OCI-LY3 (cell line): ENCODE measurements around the gene ATP8B1.
A peak's percentile ranks its signal among the peaks of the same experiment; 100 is the strongest.
"Not testable (repeated sequence)": the region's sequence is repeated elsewhere in the genome, so short reads cannot be mapped to it uniquely, and the experiment has no call there.

Experiments
- H2AFZ ChIP-seq: fragments of 200-600, 300-600 bp; shearing (Covaris generic); 2 replicates; pipeline ENCODE4 v1.6.0; 2014; ENCODE audit warnings: antibody characterized with exemption, low read depth, low read length
- H3K27ac ChIP-seq: fragments of 200-600, 300-600 bp; sonication (generic); 2 replicates; pipeline ENCODE4 v1.5.1; 2014; ENCODE audit warnings: mild to moderate bottlenecking, low read length, moderate library complexity, mixed read lengths
- H3K27me3 ChIP-seq: fragments of 200-600, 300-600 bp; sonication (generic); 2 replicates; pipeline ENCODE4 v1.6.1; 2014; ENCODE audit warnings: low read depth, low read length, mixed read lengths
- H3K36me3 ChIP-seq: fragments of 200-600, 300-600 bp; sonication (generic); replicated peaks from 2 replicates; pipeline ENCODE3; 2014; ENCODE audit warnings: low read depth, low read length, mixed read lengths
- H3K4me1 ChIP-seq: fragments of 300-600, 200-600 bp; sonication (generic); 2 replicates; pipeline ENCODE4 v1.6.1; 2014; ENCODE audit warnings: low read length, mixed read lengths
- H3K4me2 ChIP-seq: fragments of 200-600, 300-600 bp; sonication (generic); 2 replicates; pipeline ENCODE4 v1.6.1; 2014; ENCODE audit warnings: low read length, mixed read lengths
- H3K4me3 ChIP-seq: fragments of 300-600, 200-600 bp; sonication (generic); 2 replicates; pipeline ENCODE4 v1.5.1; 2014; ENCODE audit warnings: antibody characterized with exemption, mild to moderate bottlenecking, low read length, moderate library complexity
- H3K79me2 ChIP-seq: fragments of 300-600, 200-600 bp; shearing (Covaris generic); 2 replicates; pipeline ENCODE4 v1.6.1; 2014; ENCODE audit warnings: mild to moderate bottlenecking, low read length, mixed read lengths
- H3K9ac ChIP-seq: fragments of 300-600, 200-600 bp; shearing (Covaris generic); 2 replicates; pipeline ENCODE4 v1.6.0; 2014; ENCODE audit warnings: mild to moderate bottlenecking, low read length, moderate library complexity
- H3K9me3 ChIP-seq: fragments of 200-600, 300-600 bp; shearing (Covaris generic); 2 replicates; pipeline ENCODE4 v1.6.1; 2014; ENCODE audit warnings: low read length, mixed read lengths; ENCODE audit not compliant: insufficient read depth
- H4K20me1 ChIP-seq: fragments of 200-600, 300-600 bp; sonication (generic); 2 replicates; pipeline ENCODE4 v1.6.1; 2016; ENCODE audit warnings: low read length, mixed read lengths; ENCODE audit not compliant: insufficient read depth
- EZH2phosphoT487 ChIP-seq: fragments of 200-600 bp; shearing (Covaris generic); IDR thresholded peaks from 2 replicates; pipeline ENCODE4 v1.6.1; 2018; ENCODE audit warnings: antibody characterized with exemption, mixed run types, low read depth
- TF ChIP-seq, protein P1 (sequence below): fragments of 200-600, 300-600 bp; sonication (generic); IDR thresholded peaks from 2 replicates; pipeline ENCODE4 v1.5.1; 2014; ENCODE audit warnings: antibody characterized with exemption, low read length, low read depth

Gene ATP8B1

GRCh38 chr18:57803103-57803969, at the start of gene ATP8B1:
Gene ATP8B1, minus strand, starts transcription at chr18:57803315. Its CDS starts 71,508 bp downstream, at chr18:57731807.
- TF ChIP-seq EZH2phosphoT487, result no peak
- TF ChIP-seq, protein P1, sequence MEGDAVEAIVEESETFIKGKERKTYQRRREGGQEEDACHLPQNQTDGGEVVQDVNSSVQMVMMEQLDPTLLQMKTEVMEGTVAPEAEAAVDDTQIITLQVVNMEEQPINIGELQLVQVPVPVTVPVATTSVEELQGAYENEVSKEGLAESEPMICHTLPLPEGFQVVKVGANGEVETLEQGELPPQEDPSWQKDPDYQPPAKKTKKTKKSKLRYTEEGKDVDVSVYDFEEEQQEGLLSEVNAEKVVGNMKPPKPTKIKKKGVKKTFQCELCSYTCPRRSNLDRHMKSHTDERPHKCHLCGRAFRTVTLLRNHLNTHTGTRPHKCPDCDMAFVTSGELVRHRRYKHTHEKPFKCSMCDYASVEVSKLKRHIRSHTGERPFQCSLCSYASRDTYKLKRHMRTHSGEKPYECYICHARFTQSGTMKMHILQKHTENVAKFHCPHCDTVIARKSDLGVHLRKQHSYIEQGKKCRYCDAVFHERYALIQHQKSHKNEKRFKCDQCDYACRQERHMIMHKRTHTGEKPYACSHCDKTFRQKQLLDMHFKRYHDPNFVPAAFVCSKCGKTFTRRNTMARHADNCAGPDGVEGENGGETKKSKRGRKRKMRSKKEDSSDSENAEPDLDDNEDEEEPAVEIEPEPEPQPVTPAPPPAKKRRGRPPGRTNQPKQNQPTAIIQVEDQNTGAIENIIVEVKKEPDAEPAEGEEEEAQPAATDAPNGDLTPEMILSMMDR, result no peak
- H3K4me3 ChIP-seq, result peak within 1 kb of the TSS; percentile 58
- no peak within 1 kb of the TSS; the same call in 1 of the 2 replicates for H2AFZ ChIP-seq
- H3K4me2 ChIP-seq, result peak within 1 kb of the TSS; percentile 48
- H3K4me1 ChIP-seq, result 0 out of 2 replicates have a peak, but pooled peaks cover 5% of the 10 kb centered on the region
- H3K27me3 ChIP-seq, result peaks cover 32% of the 10 kb centered on the region
- H3K36me3 ChIP-seq, result no peaks in the 10 kb centered on the region
- H3K9me3 ChIP-seq, result no peaks in the 10 kb centered on the region
- H3K79me2 ChIP-seq, result no peaks in the 10 kb centered on the region
- H4K20me1 ChIP-seq, result no peaks in the 10 kb centered on the region
- no peak within 1 kb of the TSS for H3K27ac ChIP-seq
- no peak within 1 kb of the TSS for H3K9ac ChIP-seq

DNA sequence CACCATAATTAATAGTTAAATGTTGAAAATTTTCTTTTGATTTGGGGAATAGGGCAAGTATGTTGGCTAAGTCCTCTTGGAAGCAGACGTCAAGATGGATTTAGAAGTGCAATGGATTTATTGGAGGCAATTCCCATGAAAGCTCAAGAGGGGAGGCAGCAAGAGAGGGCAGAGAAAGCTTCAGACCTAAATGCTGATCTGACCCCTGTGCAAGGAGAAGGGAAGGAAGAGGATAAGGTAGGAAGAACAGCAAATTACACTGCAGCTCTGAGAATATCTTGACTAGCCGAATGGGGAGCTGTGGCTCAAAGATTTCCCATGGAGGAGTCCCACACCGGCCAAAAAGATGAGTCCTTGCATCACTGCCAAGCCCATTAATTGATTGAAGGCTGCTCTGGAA, 46.9 kb upstream of the ATP8B1 start:
- peaks cover 30% of the 10 kb centered on the region for H3K4me1 ChIP-seq
- H3K4me3 ChIP-seq, result no peak overlapping the region
- no peaks in the 10 kb centered on the region for H3K79me2 ChIP-seq
- TF ChIP-seq, protein P1, result no peak
- no peaks in the 10 kb centered on the region for H3K36me3 ChIP-seq
- H3K27ac ChIP-seq, result no peak overlapping the region
- H2AFZ ChIP-seq, result no peak overlapping the region
- no peaks in the 10 kb centered on the region for H3K9me3 ChIP-seq
- no peaks in the 10 kb centered on the region for H3K27me3 ChIP-seq
- H3K9ac ChIP-seq, result no peak overlapping the region
- no peak overlapping the region for H3K4me2 ChIP-seq
- no peaks in the 10 kb centered on the region for H4K20me1 ChIP-seq

- not testable (repeated sequence) for H3K9ac ChIP-seq, H3K4me3 ChIP-seq, H3K27me3 ChIP-seq, H3K27ac ChIP-seq, H3K9me3 ChIP-seq, H3K4me2 ChIP-seq, H3K79me2 ChIP-seq, H3K36me3 ChIP-seq, H2AFZ ChIP-seq, H4K20me1 ChIP-seq
- H3K4me1 ChIP-seq, result peaks cover 47% of the 10 kb centered on the region
These were observed 45.3 kb upstream of the ATP8B1 start for GRCh38 chr18:57848374-57848773.

DNA sequence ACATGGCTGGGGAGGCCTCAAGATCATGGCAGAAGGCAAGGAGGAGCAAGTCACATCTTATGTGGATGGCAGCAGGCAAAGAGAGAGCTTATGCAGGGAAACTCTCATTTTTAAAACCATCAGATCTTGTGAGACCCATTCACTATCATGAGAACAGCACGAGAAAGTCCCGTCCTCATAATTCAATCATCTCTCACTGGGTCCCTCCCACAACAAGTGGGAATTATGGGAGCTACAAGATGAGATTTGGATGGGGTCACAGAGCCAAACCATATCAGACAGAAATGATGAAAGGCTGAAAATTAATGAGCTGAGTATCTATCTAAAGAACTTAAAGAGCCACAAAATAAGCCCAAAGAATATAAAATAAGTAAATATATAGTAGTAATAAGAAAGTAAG, 44.3 kb upstream of the ATP8B1 start:
- H3K9ac ChIP-seq, result not testable (repeated sequence)

GRCh38 chr18:57846258-57846657, 43.1 kb upstream of the ATP8B1 start:
- Histone ChIP-seq H3K36me3 (no peaks in the 10 kb centered on the region), H3K9me3 (no peaks in the 10 kb centered on the region), H2AFZ (peak overlapping the region; percentile 16), H4K20me1 (no peaks in the 10 kb centered on the region), H3K79me2 (no peaks in the 10 kb centered on the region), H3K27me3 (peaks cover 19% of the 10 kb centered on the region; the same call in 1 of the 2 replicates), H3K4me2 (peak overlapping the region; percentile 64), H3K4me1 (peaks cover 68% of the 10 kb centered on the region), H3K27ac (peak overlapping the region; percentile 87), H3K4me3 (peak overlapping the region; percentile 30; the same call in 1 of the 2 replicates), H3K9ac (peak overlapping the region; percentile 67)
- no peak for TF ChIP-seq EZH2phosphoT487
- TF ChIP-seq, protein P1, result no peak

More for the DNA sequence above, 44.3 kb upstream of the ATP8B1 start:
- H3K4me2 ChIP-seq, H3K27ac ChIP-seq, H2AFZ ChIP-seq, H4K20me1 ChIP-seq, H3K4me3 ChIP-seq, H3K79me2 ChIP-seq, H3K36me3 ChIP-seq, H3K9me3 ChIP-seq: not testable (repeated sequence)
- Histone ChIP-seq H3K4me1 (peaks cover 57% of the 10 kb centered on the region), H3K27me3 (peaks cover 18% of the 10 kb centered on the region; the same call in 1 of the 2 replicates)
